Stimulated activated CD4-positive, alpha-beta T cell treated with anti-CD3 and anti-CD28 coated beads, Interleukin-2, amount 100 ng/mL, for 4 hours (primary cell): ENCODE data around the gene AIF1L.

Source experiments
- DNase-seq: peaks from one replicate; pipeline ENCODE4 v3.0.0-alpha.2; 2020; ENCODE audit warnings: low read depth

Gene AIF1L

DNA sequence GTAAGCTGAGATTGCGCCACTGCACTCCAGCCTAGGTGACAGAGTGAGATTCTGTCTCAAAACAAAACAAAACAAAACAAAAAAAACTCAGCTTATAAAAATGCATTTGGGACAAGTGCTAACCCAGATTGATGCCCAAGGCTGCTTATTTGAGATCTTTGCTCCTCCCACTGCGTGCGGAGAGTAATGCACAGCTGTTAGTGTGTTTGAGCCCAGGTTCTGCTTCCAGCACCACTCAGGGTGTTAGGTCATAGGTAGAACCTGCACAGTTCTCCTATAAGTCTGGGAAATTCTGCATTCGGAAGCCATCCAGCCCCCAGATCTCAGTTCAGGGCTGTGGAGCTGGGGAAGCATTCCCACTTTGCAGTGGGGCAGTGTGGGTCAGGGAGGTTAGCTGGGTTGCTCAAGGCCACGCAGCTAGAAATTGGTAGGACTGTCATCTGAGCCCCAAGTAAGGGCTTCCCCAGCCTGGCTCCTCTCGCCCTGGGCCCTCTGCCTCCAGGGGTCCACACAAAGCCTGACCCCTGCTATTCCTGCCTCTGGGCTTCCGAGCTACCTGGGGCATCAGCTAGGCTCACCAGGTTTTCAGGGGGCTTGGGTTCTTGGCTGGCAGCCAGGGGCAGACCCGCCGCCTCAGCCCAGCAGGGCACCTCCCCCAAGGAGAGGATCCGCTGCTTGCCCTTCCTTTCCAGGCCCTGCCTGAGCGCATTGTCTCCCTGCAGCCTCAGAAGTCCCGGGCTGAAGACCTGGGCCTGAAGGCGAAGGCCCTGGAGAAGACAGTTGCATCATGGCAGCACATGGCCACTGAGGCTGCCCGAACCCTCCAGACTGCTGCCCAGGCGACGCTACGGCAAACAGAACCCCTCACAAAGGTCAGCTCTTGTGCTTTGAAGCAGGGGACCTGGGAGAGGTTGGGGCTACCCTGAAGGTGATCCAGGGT, 17.6 kb upstream of the AIF1L start:
- no peak for DNase-seq

DNA sequence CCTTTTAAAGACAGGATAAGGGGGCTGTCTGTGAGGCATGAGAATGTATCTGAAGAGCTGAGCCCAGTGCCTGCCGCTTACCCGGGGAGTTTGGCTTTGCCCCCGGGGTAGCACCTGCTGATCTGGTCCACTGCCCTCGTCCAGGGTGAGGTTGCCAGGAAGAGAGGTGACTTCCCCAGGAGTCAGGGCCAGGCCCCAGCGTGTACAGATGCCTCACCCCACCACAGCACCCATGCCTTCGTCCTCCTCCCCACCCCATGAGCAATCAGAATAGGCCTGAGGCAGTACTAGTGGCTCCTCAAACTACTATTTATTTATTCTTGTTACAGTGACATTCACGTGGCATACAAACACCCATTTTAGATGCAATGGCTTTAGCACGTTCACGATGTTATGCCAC, 15.7 kb upstream of the AIF1L start:
- no peak for DNase-seq

DNA sequence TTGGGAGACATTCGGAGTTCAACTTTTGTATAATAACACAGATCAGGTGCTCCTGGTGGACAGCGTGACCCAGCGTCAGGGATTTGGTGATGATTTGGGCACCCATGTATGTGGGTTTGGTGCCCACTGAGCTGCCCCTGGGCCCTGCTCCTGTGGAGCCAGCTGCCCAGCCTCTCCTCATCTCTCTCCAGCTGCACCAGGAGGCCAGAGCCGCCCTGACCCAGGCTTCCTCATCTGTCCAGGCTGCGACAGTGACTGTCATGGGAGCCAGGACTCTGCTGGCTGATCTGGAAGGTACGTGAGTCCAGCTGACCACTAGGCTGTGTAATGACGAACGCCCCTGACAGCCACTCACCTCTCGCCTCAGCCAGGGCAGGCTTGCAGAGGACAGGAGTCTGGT, 14.5 kb upstream of the AIF1L start:
- no peak for DNase-seq

DNA sequence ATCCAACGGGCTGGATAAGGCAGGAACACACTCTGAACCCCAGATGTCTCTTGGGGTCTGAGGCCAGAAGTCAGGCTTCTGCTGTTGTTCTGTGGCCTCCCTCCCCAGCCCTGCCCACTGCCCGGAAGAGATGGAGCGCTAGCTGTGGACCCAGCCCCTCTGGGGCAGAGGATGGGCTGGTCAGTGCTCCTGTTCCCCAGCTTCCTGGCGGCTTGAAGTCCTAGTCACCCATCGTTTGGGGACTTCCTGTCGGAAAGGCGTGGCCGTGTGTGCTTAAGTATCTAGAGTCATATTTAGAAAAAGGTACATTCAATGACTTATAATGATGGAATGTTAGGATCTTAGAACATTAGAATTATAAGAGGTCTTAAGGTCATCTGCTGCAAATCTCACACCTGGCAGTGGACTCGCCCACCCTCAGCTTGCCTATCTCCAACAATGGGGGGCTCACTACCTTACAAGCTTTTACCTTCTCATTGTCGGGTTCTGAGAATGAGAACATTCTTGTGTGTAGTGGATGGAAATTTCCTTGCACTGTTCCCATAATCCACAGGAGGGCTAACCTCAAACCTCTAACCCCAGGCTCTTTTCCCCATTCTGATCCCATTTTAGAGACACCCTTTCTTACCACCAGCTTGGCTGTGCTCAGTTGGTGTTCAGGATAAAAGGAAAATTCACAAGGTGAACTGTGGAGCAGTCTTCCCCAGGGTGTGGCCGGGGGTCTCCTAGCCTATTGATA, 13.4 kb upstream of the AIF1L start:
- no peak for DNase-seq

DNA sequence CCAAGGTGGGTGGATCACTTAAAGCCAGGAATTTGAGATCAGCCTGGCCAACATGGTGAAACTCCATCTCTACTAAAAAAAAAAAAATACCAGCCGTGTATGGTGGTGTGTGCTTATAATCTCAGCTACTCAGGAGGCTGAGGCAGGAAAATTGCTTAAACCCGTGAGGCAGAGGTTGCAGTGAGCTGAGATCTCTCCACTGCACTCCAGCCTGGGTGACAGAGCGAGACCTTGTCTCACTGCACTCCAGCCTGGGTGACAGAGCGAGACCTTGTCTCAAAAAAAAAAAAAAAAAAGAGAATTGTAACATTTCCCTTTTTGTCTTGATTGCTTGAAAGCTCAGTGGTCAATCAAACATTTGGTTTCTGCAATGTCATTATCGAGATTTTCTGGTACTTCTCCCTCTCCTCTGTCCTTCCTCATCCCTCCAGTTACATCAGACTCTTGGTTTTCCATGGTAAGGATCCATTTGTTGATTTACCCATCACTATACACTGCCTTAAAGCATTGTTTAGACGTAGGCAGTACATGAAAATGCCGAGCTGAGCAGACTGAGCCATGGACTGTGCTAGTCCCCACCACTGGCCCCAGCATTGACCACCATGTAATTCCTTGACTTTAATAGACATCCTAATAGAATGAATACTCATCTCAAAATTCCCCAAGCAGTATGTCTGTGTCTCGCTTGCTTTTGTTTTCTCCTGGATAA, 11.5 kb upstream of the AIF1L start:
- DNase-seq, result no peak

DNA sequence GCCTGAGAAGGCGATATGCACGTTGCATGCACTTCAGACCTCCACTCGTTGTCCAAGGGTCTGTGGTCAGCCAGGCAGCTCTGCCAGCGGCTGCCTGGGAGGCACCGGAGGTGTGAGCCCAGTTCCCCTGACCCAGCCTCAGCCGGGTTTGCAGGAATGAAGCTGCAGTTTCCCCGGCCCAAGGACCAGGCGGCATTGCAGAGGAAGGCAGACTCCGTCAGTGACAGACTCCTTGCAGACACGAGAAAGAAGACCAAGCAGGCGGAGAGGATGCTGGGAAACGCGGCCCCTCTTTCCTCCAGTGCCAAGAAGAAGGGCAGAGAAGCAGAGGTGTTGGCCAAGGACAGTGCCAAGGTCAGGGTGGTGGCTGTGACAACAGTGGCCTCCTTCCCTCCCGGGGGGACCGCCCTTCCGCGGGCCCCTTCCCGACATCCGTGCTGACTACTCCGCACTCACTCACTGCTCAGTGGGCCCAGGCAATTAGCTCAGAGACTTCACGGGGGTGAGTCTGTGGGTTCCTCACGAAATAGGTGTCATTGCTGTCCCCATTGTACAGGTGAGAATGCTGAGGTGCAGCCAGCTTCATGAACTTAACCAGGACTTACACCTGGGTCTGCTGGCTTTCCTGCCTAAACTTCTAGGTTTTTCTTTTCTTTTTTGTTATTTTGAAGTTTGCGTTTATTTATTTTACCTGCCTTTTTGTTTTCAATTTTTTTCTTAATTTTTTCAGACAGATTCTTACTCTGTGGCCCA, 10.8 kb upstream of the AIF1L start:
- DNase-seq, result no peak

DNA sequence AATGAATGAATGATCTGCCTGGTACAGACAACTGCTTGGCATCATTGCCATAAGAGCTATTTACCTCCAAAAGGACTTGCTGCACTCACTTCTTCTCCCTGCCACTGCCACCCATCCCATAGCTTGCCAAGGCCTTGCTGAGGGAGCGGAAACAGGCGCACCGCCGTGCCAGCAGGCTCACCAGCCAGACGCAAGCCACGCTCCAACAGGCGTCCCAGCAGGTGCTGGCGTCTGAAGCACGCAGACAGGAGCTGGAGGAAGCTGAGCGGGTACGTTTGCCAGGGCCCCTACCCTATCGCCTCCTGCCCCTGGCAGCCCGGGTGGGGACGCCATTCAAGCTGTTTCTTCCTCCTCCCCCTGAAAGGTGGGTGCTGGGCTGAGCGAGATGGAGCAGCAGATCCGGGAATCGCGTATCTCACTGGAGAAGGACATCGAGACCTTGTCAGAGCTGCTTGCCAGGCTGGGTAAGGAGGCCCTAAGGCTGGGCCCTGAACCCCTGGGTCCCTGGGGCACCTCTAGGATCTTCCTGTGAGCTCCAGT, 8.9 kb upstream of the AIF1L start:
- no peak for DNase-seq

DNA sequence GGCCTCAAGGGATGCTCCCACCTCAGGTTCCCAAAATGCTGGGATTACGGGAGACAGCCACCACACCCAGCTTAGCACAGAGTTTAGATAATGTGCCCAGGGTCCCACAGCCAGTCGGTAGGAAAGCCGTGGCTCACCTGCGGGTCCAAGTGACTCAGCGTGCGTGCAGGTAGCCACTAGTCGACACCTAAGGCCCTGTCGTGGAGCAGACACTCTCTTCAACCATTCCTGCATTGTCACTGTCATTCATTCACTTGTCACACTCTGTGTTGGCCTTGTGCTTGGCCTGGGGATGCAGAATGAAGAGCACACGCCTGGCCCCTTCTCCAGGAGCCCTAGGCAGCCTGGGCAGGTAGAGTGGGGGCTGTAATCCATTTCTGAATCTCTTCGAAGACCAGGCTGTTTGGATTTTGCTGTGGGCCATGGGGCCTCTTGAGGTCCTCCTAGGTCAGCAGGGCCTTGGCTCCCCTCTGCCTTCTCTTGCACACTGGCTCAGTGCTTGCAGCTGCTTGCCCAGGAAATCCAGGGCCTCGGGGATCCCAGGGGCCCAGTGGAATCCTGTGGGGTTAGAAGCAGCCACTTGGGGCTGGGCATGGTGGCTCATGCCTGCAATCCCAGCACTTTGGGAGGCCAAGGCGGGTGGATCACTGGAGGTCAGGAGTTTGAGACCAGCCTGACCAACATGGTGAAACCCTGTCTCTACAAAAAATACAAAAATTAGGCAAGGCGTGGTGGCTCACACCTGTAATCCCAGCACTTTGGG, 6.1 kb upstream of the AIF1L start:
- no peak for DNase-seq

DNA sequence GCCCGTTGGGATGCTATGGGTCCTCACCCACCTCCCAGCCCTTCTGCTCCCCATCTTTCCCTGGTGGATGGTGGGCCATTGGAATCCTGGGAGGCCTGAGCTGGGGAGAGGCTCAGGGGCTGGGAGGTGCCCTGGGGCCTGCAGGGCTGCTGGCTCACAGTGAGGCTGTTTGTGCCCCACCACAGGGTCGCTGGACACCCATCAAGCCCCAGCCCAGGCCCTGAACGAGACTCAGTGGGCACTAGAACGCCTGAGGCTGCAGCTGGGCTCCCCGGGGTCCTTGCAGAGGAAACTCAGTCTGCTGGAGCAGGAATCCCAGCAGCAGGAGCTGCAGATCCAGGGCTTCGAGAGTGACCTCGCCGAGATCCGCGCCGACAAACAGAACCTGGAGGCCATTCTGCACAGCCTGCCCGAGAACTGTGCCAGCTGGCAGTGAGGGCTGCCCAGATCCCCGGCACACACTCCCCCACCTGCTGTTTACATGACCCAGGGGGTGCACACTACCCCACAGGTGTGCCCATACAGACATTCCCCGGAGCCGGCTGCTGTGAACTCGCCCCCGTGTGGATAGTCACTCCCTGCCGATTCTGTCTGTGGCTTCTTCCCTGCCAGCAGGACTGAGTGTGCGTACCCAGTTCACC, 4.9 kb upstream of the AIF1L start:
- DNase-seq, result no peak

DNA sequence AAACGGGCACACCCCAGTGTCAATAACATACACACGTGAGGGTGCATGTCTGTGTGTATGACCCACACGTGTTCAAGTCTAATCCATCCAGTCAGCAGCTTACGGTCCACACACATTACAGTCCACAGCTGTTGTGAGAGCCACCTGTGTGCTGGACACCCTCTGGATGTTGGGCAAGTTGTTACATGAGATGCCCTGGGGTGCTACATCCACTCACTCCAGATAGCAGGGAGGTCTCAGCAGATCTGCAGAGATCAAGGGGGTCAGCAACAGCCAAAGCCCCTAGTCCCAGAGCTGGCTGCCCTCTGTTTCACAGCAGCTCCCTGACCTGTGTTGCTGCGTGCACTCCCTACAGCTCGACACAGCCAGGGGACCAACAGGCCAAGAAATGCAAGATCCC, 4.3 kb upstream of the AIF1L start:
- no peak for DNase-seq

DNA sequence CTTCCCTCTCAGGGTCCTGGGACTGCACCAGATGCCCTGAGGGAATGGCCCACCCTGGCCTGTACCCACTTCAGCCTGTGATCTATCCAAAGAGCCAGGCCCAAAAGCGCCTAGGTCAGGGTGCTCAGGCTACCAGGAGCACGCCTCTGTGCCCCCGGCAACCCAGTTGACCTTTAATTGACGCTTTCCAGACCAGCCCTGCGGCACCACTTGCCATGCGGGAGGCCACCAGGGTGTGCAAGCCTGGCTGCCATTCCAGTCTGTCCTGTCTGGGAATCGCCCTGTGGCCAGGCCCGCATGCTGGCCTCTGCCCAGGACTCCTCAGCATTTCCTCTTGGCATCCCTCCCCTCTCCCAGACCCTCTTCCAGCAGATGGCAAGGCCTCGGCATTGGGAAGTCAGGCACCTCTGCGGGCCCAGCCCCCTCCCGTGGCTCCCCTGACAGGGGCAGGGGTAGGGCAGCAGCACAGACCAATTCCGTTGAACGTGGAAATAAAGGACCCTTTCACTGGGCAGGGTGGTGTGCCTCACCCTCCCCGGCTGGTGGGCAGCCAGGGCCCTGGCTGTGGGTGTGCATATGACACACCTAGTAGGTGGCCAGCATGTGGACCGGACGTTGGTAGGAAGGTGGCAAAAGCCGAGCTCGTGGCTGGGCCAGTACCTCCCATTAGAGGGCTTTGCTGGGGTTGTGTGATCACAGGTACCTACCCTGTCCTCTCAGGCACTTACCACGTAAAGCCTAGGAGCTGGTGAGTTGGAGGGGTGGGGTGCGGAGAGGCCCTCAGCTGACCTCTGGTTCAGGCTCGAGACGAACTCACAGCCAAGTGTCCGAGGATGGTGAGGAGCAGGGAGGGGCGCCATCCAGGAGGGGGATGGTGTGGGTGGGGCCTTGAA, 3.5 kb upstream of the AIF1L start:
- DNase-seq, result no peak

DNA sequence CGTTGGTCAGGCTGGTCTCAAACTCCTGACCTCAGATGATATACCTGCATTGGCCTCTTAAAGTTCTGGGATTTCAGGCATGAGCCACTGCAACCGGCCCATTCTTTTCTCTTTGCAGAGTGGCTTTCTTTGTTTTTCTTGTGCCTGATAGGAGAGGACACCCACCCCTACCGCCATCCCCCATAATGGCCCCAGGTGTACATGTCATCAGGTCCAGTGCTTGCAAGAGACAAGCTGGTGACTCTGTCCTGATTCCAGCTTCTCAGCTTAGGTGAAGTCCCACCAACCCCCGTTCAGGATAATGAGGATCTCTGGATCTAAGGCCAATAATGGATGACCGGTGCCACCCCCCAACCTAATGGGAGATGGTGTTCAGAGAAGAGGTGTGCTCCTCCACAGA, 2.3 kb upstream of the AIF1L start:
- DNase-seq, result no peak

DNA sequence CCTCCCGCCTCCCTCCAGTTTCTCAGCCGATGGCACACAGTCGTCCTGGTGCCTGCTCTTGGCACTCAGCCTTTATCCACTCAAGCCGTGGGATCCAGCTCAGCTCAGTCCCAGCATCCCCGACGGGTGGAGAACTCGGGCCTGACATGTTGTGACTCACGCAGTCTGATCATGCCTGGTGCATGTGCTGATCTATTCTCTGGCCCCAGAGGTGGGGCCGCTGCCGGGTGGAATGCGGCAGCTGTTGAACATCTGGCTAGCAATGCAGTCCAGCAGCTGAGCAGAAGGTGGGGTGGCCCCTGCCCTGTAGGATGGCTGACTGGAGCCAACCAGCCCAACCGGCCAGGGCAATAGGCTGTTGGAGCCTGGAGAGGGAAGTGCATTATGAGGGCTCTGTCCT, 1.7 kb upstream of the AIF1L start:
- no peak for DNase-seq

DNA sequence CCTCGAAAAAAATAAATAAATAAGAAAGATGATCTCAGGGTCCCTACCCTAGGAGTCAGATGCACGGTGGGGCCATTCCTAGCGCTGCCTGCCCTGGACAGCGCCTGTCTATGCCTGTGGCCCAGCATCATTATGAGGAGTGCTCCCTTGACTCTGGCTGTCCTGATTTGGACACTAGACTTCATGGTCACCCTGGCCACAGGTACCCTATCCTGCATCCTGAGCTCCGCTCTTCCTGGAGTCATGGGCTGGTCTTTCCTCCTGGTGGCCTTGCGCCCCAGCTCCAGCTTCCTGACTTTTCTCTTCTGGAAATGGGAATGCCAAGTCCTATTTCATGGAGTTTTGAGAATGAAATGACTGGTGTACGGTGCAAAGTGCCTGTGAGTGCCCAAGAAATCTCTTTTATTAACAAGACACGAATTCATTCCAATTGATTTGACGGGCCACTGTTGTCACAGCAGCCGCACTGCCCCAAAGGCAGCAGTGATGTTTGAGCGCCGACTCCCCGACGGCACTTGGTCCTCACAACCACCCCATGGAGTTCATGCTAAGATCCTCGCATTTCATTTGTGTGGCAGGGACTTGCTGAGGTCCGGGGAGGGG, 564 bp upstream of the AIF1L start:
- no peak for DNase-seq

DNA sequence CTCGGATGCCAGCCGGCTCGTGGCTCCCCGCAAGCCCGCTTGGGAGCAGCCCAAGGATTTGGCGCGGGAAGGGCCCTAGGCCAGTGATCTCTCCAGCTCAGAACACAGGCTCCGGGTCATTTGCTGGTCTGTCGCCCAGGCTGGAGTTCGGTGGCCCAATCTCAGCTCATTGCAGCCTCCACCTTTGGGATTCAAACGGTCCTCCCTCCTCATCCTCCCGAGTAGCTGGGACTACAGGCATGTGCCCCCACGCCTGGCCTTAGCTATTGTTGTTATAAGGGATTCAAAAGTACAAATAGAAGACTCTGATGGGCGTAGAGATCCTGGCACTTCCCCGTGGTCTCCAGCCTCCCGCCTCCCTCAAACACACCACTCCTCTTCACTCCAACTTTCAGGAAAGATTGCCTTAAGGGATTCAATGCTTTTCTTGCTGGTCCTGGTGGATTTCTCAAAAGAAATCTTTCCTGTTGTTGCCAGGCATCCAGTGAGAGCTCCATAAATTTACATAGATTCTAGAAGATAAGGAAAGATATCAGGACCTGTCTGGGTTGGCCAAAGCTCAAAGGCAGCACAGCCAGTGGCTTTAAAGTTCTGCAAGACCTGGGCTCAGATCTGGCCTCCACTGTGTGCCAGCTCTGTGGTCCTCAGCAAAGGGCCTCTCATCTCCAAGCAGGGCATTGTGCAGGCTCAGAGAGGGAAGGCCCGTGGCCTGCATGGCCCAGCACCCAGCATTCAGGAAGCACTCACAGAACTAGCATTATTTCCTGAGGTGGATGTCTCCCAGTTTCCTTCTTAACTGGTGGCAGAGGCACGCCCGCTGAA, 1.0 kb downstream of the AIF1L start:
- DNase-seq, result no peak

DNA sequence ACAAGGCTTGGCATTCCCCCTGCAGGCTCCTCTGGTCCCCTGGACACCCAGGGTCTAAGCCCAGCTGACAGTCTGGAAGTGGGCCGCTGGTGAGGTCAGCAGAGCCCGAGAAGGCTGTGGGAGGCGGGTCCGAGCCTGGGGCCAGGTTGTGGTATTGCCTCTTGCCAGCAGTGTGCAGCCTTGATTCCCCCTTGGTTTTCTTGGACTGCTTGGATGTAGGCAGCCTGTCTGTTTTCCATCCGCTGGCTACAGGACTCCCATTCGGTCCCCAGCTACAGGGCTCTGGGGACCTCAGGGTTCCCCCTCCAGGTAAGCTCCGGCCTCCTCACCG, 1.6 kb downstream of the AIF1L start:
- DNase-seq, result no peak

DNA sequence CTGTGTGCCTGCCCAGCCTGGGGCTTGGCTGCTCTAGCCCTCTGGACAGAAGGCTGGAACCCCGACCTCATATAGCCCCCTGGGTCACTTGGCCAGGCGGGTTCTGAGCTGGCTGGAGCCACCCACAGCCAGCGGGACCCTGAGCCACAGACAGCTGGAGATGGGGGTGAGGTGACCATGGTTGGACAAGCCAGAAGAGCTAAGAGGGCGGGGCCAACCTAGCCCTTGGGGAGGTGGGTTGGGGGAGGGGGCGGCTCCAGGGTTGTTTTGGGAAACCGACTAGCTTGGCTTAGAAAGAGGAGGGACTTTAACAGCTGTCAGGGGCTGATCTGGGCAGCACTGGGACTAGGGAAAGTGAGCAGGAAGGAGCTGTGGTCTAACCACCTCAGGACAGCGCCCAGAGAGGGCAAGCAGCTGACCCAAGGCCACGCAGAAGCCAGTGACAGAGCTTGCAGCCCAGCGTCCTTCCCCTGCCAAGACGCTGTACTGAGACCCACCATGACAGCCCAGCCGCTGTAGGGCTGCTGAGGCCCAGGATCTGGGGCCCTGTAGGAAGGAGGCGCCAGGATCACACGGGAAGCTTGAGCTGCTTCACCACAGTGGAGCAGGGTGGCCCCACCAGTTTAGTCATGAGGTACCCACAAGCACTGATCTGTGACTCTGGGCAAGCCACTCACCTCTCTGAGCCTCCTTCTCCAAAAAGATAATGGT, 2.2 kb downstream of the AIF1L start:
- no peak for DNase-seq
